ENCODE measurements around the gene PARN. TPM values are rescaled to one million over a fixed set of nuclear protein-coding genes. Genes with fewer than 3 reads are reported as not detected.

The PARN gene
- total RNA-seq, 1 experiment from 2014 or later: 37.7 TPM

DNA sequence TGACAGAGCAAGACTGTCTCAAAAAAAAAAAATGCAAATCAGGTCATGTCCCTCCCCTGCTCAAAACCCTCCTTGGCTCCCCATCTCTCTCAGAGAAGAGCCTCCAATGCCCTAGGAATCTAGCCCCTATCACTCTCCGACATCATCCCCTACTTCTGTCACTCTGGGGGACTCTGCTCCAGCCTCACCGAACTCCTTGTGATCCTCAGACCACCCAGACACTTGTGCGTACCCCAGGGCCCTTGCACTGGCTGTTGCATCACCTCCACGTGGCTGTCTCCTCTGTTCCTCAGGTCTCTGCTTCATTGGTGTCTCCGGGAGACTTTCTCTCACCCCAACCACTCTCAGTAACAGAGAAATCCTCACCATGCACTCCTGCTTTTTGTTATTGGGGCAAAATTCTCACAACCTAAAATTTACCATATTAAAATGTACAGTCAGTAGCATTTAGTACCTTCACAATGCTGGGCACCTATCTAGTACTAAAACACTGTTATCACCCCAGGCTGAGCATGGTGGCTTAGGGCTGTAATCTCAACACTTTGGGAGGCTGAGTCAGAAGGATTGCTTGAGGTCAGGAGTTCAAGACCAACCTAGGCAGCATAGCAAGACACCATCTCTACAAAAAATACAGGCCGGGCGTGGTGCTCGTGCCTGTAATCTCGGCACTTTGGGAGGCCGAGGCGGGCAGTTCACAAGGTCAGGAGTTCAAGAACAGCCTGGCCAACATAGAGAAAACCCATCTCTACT, 48.9 kb upstream of the PARN start:
- H3K9me3 Mint-ChIP-seq: peaks cover 9% of the 10 kb centered on the region; the same call in 1 of the 2 replicates
- H3K27ac Mint-ChIP-seq: no peak overlapping the region
- DNase-seq (ENCODE audit: low spot score): no peak
- ATAC-seq: no peak
- no peaks in the 10 kb centered on the region for H3K27me3 Mint-ChIP-seq (ENCODE audit: low read depth)
- no peaks in the 10 kb centered on the region for H3K36me3 Mint-ChIP-seq
- CTCF ChIA-PET: no interaction called here
- no peak overlapping the region for H3K4me3 Mint-ChIP-seq
- POLR2A ChIA-PET: no interaction called here
- no peaks in the 10 kb centered on the region for H3K4me1 Mint-ChIP-seq
- TF ChIP-seq RORB (CRISPR knock-in tag; IDR thresholded peaks at IDR 0.05) (no peak), ZNF263 (CRISPR knock-in tag; IDR thresholded peaks at IDR 0.05; ENCODE audit: low read depth) (no peak), PRRX2 (CRISPR knock-in tag; IDR thresholded peaks at IDR 0.05) (no peak), CREB1 (CRISPR knock-in tag; IDR thresholded peaks at IDR 0.05) (no peak), ZBTB21 (CRISPR knock-in tag; IDR thresholded peaks at IDR 0.05; ENCODE audit: borderline replicate concordance) (no peak), TEAD4 (CRISPR knock-in tag; IDR thresholded peaks at IDR 0.05) (no peak)

DNA sequence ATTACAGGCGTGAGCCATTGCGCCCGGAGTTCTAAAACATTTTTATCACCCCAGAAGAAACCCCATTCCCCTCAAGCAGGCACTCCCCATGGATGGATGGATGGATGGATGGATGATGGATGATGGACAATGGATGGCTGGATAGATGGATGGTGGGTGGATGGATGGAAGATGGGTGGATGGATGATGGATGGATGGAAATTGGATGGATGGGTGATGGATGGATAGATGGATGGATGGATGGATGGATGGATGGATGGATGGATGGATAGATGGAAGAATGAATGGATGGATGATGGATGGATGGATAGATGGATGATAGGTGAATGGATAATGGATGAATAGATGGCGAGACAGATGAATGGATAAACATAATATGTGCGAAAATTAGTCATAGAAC, 47.6 kb upstream of the PARN start:
- Mint-ChIP-seq H3K9me3 (peaks cover 9% of the 10 kb centered on the region; the same call in 1 of the 2 replicates), H3K4me1 (no peaks in the 10 kb centered on the region), H3K4me3 (no peak overlapping the region), H3K27me3 (ENCODE audit: low read depth) (no peaks in the 10 kb centered on the region), H3K36me3 (no peaks in the 10 kb centered on the region), H3K27ac (no peak overlapping the region)
- TF ChIP-seq, protein P1, sequence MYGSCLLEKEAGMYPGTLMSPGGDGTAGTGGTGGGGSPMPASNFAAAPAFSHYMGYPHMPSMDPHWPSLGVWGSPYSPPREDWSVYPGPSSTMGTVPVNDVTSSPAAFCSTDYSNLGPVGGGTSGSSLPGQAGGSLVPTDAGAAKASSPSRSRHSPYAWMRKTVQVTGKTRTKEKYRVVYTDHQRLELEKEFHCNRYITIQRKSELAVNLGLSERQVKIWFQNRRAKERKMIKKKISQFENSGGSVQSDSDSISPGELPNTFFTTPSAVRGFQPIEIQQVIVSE (CRISPR knock-in tag; IDR thresholded peaks at IDR 0.05; ENCODE audit: borderline replicate concordance): no peak
- TF ChIP-seq MXD4 (CRISPR knock-in tag; IDR thresholded peaks at IDR 0.05; ENCODE audit: borderline replicate concordance): no peak
- TF ChIP-seq, protein P2, sequence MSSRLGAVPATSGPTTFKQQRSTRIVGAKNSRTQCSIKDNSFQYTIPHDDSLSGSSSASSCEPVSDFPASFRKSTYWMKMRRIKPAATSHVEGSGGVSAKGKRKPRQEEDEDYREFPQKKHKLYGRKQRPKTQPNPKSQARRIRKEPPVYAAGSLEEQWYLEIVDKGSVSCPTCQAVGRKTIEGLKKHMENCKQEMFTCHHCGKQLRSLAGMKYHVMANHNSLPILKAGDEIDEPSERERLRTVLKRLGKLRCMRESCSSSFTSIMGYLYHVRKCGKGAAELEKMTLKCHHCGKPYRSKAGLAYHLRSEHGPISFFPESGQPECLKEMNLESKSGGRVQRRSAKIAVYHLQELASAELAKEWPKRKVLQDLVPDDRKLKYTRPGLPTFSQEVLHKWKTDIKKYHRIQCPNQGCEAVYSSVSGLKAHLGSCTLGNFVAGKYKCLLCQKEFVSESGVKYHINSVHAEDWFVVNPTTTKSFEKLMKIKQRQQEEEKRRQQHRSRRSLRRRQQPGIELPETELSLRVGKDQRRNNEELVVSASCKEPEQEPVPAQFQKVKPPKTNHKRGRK (CRISPR knock-in tag; IDR thresholded peaks at IDR 0.05; ENCODE audit: borderline replicate concordance): no peak
- TF ChIP-seq HMGA2 (CRISPR knock-in tag; IDR thresholded peaks at IDR 0.05): no peak
- TF ChIP-seq E2F5 (CRISPR knock-in tag; IDR thresholded peaks at IDR 0.05): no peak
- TF ChIP-seq ATF1 (CRISPR knock-in tag; IDR thresholded peaks at IDR 0.05): no peak
- ChIA-PET CTCF (no interaction called here), POLR2A (no interaction called here)
- ATAC-seq: no peak
- no peak for DNase-seq (ENCODE audit: low spot score)

GRCh38 chr16:14676633-14677032, 46.6 kb upstream of the PARN start:
- TF ChIP-seq, protein P3, sequence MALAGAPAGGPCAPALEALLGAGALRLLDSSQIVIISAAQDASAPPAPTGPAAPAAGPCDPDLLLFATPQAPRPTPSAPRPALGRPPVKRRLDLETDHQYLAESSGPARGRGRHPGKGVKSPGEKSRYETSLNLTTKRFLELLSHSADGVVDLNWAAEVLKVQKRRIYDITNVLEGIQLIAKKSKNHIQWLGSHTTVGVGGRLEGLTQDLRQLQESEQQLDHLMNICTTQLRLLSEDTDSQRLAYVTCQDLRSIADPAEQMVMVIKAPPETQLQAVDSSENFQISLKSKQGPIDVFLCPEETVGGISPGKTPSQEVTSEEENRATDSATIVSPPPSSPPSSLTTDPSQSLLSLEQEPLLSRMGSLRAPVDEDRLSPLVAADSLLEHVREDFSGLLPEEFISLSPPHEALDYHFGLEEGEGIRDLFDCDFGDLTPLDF (CRISPR knock-in tag; IDR thresholded peaks at IDR 0.05): no peak
- TF ChIP-seq ZBTB21 (CRISPR knock-in tag; IDR thresholded peaks at IDR 0.05; ENCODE audit: borderline replicate concordance): no peak
- TF ChIP-seq GABPB1 (CRISPR knock-in tag; IDR thresholded peaks at IDR 0.05): no peak
- TF ChIP-seq ZNF219 (CRISPR knock-in tag; IDR thresholded peaks at IDR 0.05; ENCODE audit: borderline replicate concordance): no peak
- no peak for TF ChIP-seq NFYB (CRISPR knock-in tag; conservative IDR thresholded peaks at IDR 0.05; ENCODE audit: low read depth)
- TF ChIP-seq ZBTB43 (CRISPR knock-in tag; IDR thresholded peaks at IDR 0.05): no peak
- TF ChIP-seq GRHL2 (CRISPR knock-in tag; IDR thresholded peaks at IDR 0.05; ENCODE audit: insufficient replicate concordance, severe bottlenecking): no peak
- TF ChIP-seq PRRX2 (CRISPR knock-in tag; IDR thresholded peaks at IDR 0.05): no peak
- no peak for TF ChIP-seq ZNF317 (CRISPR knock-in tag; IDR thresholded peaks at IDR 0.05; ENCODE audit: borderline replicate concordance, low read depth)
- TF ChIP-seq FOXP1 (CRISPR knock-in tag; IDR thresholded peaks at IDR 0.05; ENCODE audit: borderline replicate concordance): no peak
- no peak for TF ChIP-seq FOXJ3 (CRISPR knock-in tag; IDR thresholded peaks at IDR 0.05; ENCODE audit: borderline replicate concordance)
- TF ChIP-seq NR1H2 (CRISPR knock-in tag; IDR thresholded peaks at IDR 0.05): no peak
- TF ChIP-seq MAX (CRISPR knock-in tag; IDR thresholded peaks at IDR 0.05): no peak
- no peak for TF ChIP-seq SMAD4 (CRISPR knock-in tag; IDR thresholded peaks at IDR 0.05)
- no peak for TF ChIP-seq ETV6 (CRISPR knock-in tag; IDR thresholded peaks at IDR 0.05)
- TF ChIP-seq, protein P4, sequence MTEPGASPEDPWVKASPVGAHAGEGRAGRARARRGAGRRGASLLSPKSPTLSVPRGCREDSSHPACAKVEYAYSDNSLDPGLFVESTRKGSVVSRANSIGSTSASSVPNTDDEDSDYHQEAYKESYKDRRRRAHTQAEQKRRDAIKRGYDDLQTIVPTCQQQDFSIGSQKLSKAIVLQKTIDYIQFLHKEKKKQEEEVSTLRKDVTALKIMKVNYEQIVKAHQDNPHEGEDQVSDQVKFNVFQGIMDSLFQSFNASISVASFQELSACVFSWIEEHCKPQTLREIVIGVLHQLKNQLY (CRISPR knock-in tag; IDR thresholded peaks at IDR 0.05): no peak
- ChIA-PET POLR2A (interaction anchor here (0.6 kb wide), 1 partner anchor 844 kb away, joined by 4 read pairs; no protein-coding TSS in a partner anchor), CTCF (no interaction called here)
- Mint-ChIP-seq H3K27ac (no peak overlapping the region), H3K27me3 (ENCODE audit: low read depth) (no peaks in the 10 kb centered on the region), H3K4me3 (no peak overlapping the region), H3K9me3 (peaks cover 9% of the 10 kb centered on the region; the same call in 1 of the 2 replicates), H3K4me1 (no peaks in the 10 kb centered on the region), H3K36me3 (no peaks in the 10 kb centered on the region)
- DNase-seq (ENCODE audit: low spot score) (no peak), ATAC-seq (no peak)

All from WTC11 (cell line).